NCI-H1048 (cell line): Measurements from ENCODE around the gene CAPN5.

Experiments
- DNase-seq: peaks from one replicate; lab custom pipeline; 2025; lab: John Stamatoyannopoulos, UW

The CAPN5 gene

DNA sequence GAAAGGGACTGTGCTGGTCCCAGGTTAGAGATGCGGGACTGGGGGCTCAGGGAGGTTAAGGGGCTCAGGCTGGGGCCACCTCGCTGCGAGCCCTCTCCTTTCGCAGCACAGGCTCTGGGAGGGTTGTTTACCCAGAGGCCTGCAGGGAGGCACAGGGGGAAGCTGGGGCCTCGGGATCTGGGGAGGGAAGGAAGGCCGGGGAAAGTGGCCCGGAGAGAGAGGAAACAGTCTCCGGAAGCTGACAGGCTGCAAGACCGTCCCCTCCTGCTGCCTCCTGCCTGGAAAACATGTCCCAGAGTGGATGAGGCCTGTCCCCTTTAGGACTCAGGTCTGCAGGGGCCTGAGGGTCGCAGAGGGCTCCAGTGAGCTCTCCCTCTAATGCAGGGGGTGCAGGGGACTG, 106.7 kb downstream of the CAPN5 start:
- DNase-seq: no peak

DNA sequence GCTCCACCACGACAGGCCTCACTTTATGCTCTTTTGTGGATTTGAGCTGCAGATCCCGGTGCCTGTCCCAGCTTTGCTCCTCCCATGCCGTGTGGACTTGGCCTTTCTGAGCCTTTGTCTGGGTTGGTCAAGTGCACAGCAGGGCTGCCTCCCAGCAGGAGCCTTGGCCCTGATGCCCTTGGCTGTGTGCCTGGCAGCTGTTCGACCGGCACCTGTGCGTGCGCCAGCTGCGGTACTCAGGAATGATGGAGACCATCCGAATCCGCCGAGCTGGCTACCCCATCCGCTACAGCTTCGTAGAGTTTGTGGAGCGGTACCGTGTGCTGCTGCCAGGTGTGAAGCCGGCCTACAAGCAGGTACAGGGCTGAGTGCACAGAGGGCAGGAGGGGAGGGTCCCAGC, 107.8 kb downstream of the CAPN5 start:
- DNase-seq: no peak

DNA sequence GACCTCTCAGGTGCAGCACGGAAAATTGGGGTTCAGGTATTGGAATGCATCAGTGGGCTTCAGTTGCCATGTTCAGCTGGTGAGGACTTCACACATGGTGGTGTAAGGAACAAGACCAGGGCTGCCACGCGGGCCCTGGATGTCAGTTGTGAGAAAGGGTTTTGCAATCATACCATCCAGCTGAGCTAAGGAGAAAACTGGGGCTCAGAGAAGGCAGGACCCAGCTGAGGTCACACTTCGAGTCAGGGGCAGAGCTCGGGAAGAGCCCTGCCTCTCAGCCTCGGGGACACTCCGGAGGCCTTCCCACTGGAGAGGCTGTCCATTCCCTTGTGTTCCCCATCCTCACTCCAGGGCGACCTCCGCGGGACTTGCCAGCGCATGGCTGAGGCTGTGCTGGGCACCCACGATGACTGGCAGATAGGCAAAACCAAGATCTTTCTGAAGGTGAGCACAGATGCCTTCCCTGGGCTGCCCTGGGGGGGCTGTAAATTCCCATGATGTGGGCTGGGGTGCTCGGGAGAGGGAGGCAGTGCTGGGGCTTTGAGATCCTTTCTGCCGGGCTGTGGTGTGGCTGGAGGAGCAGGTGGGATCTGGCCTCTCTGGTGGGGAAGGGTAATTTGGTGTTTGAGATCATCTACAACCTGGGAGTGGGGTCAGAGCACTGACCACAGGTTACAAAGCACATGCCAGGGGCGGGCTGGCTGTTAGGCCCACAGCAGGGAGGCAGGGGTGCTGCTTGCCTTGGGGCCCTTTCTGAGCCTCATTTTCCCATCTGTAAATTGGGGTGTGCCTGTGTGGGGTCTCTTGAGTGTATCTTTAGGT, 108.5 kb downstream of the CAPN5 start:
- DNase-seq: no peak
